Measurements from ENCODE around the gene UQCC5. TPM values are rescaled to one million over a fixed set of nuclear protein-coding genes. Genes with fewer than 3 reads are reported as not detected.

The UQCC5 gene
- polyA plus RNA-seq, 1 donor from 2014 or later: 20.5 TPM

GRCh38 chr3:52552089-52552488 is 15.7 kb downstream of the UQCC5 start:
- Histone ChIP-seq H2AFZ (ENCODE audit: low read depth, low read length) (no peak overlapping the region), H3K27ac (ENCODE audit: low read length) (no peak overlapping the region), H3K27me3 (ENCODE audit: insufficient read depth, low read depth, low read length) (no peaks in the 10 kb centered on the region), H4K20me1 (ENCODE audit: insufficient read depth) (no peaks in the 10 kb centered on the region), H3K36me3 (ENCODE audit: insufficient read depth, low read length) (no peaks in the 10 kb centered on the region), H3F3A (ENCODE audit: insufficient read depth, low read length, poor library complexity, severe bottlenecking) (no peaks in the 10 kb centered on the region), H3K4me3 (ENCODE audit: low read length) (no peak overlapping the region), H3K4me2 (ENCODE audit: low read length) (no peak overlapping the region), H3K9ac (ENCODE audit: low read length) (no peak overlapping the region), H3K9me3 (ENCODE audit: low read length) (no peaks in the 10 kb centered on the region), H3K9me2 (ENCODE audit: insufficient read depth, low read length) (no peaks in the 10 kb centered on the region), H3K79me2 (replicated peaks; ENCODE audit: insufficient read depth, low read length) (no peaks in the 10 kb centered on the region)
- no peak for TF ChIP-seq TAF1 (IDR thresholded peaks at IDR 0.05; ENCODE audit: low read depth)
- no peak for TF ChIP-seq RAD21 (conservative IDR thresholded peaks at IDR 0.05)
- no peak for TF ChIP-seq SMC3 (conservative IDR thresholded peaks at IDR 0.05; ENCODE audit: poor library complexity)
- no peak for TF ChIP-seq EZH2 (IDR thresholded peaks at IDR 0.05; ENCODE audit: borderline replicate concordance, insufficient read depth, low read length, poor library complexity, severe bottlenecking)
- TF ChIP-seq MXI1 (conservative IDR thresholded peaks at IDR 0.05; ENCODE audit: poor library complexity, severe bottlenecking): no peak
- TF ChIP-seq, protein P1, sequence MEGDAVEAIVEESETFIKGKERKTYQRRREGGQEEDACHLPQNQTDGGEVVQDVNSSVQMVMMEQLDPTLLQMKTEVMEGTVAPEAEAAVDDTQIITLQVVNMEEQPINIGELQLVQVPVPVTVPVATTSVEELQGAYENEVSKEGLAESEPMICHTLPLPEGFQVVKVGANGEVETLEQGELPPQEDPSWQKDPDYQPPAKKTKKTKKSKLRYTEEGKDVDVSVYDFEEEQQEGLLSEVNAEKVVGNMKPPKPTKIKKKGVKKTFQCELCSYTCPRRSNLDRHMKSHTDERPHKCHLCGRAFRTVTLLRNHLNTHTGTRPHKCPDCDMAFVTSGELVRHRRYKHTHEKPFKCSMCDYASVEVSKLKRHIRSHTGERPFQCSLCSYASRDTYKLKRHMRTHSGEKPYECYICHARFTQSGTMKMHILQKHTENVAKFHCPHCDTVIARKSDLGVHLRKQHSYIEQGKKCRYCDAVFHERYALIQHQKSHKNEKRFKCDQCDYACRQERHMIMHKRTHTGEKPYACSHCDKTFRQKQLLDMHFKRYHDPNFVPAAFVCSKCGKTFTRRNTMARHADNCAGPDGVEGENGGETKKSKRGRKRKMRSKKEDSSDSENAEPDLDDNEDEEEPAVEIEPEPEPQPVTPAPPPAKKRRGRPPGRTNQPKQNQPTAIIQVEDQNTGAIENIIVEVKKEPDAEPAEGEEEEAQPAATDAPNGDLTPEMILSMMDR (IDR thresholded peaks at IDR 0.05; ENCODE audit: poor library complexity, severe bottlenecking): no peak
- TF ChIP-seq, protein P2, sequence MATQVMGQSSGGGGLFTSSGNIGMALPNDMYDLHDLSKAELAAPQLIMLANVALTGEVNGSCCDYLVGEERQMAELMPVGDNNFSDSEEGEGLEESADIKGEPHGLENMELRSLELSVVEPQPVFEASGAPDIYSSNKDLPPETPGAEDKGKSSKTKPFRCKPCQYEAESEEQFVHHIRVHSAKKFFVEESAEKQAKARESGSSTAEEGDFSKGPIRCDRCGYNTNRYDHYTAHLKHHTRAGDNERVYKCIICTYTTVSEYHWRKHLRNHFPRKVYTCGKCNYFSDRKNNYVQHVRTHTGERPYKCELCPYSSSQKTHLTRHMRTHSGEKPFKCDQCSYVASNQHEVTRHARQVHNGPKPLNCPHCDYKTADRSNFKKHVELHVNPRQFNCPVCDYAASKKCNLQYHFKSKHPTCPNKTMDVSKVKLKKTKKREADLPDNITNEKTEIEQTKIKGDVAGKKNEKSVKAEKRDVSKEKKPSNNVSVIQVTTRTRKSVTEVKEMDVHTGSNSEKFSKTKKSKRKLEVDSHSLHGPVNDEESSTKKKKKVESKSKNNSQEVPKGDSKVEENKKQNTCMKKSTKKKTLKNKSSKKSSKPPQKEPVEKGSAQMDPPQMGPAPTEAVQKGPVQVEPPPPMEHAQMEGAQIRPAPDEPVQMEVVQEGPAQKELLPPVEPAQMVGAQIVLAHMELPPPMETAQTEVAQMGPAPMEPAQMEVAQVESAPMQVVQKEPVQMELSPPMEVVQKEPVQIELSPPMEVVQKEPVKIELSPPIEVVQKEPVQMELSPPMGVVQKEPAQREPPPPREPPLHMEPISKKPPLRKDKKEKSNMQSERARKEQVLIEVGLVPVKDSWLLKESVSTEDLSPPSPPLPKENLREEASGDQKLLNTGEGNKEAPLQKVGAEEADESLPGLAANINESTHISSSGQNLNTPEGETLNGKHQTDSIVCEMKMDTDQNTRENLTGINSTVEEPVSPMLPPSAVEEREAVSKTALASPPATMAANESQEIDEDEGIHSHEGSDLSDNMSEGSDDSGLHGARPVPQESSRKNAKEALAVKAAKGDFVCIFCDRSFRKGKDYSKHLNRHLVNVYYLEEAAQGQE (IDR thresholded peaks at IDR 0.05; ENCODE audit: borderline replicate concordance): no peak
- TF ChIP-seq POLR2AphosphoS5 (IDR thresholded peaks at IDR 0.05): no peak
- no peak for TF ChIP-seq EP300 (conservative IDR thresholded peaks at IDR 0.05; ENCODE audit: poor library complexity, severe bottlenecking)

GRCh38 chr3:52554026-52554755 is 17.8 kb downstream of the UQCC5 start:
- peaks cover 1% of the 10 kb centered on the region for H3K79me2 ChIP-seq (replicated peaks; ENCODE audit: insufficient read depth, low read length)
- no peak overlapping the region for H3K4me3 ChIP-seq (ENCODE audit: low read length)
- no peaks in the 10 kb centered on the region for H3K9me2 ChIP-seq (ENCODE audit: insufficient read depth, low read length)
- no peak overlapping the region for H2AFZ ChIP-seq (ENCODE audit: low read depth, low read length)
- no peaks in the 10 kb centered on the region for H3K9me3 ChIP-seq (ENCODE audit: low read length)
- H4K20me1 ChIP-seq (ENCODE audit: insufficient read depth): no peaks in the 10 kb centered on the region
- no peak overlapping the region for H3K27ac ChIP-seq (ENCODE audit: low read length)
- no peaks in the 10 kb centered on the region for H3K36me3 ChIP-seq (ENCODE audit: insufficient read depth, low read length)
- TF ChIP-seq MXI1 (conservative IDR thresholded peaks at IDR 0.05; ENCODE audit: poor library complexity, severe bottlenecking) (no peak), RAD21 (conservative IDR thresholded peaks at IDR 0.05) (no peak), EP300 (conservative IDR thresholded peaks at IDR 0.05; ENCODE audit: poor library complexity, severe bottlenecking) (no peak), TAF1 (IDR thresholded peaks at IDR 0.05; ENCODE audit: low read depth) (no peak), POLR2AphosphoS5 (IDR thresholded peaks at IDR 0.05) (no peak), SMC3 (conservative IDR thresholded peaks at IDR 0.05; ENCODE audit: poor library complexity) (no peak), EZH2 (IDR thresholded peaks at IDR 0.05; ENCODE audit: borderline replicate concordance, insufficient read depth, low read length, poor library complexity, severe bottlenecking) (no peak)
- TF ChIP-seq, protein P2 (IDR thresholded peaks at IDR 0.05; ENCODE audit: borderline replicate concordance): no peak
- TF ChIP-seq, protein P1 (IDR thresholded peaks at IDR 0.05; ENCODE audit: poor library complexity, severe bottlenecking): no peak
- H3K27me3 ChIP-seq (ENCODE audit: insufficient read depth, low read depth, low read length): no peaks in the 10 kb centered on the region
- no peak overlapping the region for H3K4me2 ChIP-seq (ENCODE audit: low read length)
- no peaks in the 10 kb centered on the region for H3F3A ChIP-seq (ENCODE audit: insufficient read depth, low read length, poor library complexity, severe bottlenecking)
- no peak overlapping the region for H3K9ac ChIP-seq (ENCODE audit: low read length)
